NCI-H510A treated with DMSO at 0.1 percent for 48 hours (cell line): Measurements from ENCODE around the gene GDAP1L1.
"Not testable (repeated sequence)": the region's sequence is repeated elsewhere in the genome, so short reads cannot be mapped to it uniquely, and the experiment has no call there.

ENCODE experiments used
- DNase-seq: peaks from one replicate; lab custom pipeline; 2025; lab: John Stamatoyannopoulos, UW

GDAP1L1 gene

DNA sequence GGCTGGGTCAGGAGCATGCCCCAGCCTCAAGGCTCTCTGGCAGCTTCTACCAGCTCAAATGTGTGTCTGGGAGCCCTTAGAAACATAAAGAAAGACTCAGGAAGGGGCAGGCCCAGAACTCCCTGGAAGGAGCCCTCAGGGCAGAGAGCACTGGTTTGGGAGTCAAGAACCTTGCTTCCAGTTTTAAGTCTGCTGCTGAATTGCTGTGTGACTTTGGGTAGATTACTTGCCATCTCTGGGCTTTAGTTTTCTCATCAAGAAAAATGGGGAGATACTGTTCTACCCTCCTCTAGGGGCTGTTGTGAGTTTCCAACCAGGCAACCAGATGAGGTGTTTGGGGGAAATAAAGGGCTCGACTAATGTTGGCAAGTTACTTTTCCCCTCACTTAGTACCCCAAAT is 8.8 kb downstream of the GDAP1L1 start:
- no peak for DNase-seq

DNA sequence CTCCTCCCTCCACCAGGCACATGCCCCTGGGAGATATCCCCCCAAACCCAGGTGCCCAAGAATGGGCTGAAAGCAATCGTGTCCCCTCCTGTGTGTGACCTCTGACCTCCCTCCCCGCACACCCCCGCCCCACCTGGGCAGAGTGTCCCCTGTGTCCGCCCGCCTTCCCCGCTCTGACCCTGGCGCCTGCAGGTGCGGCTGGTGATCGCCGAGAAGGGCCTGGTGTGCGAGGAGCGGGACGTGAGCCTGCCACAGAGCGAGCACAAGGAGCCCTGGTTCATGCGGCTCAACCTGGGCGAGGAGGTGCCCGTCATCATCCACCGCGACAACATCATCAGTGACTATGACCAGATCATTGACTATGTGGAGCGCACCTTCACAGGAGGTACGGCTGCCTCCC is 9.9 kb downstream of the GDAP1L1 start:
- no peak for DNase-seq

- no peak for DNase-seq
These were observed 11.2 kb downstream of the GDAP1L1 start for GRCh38 chr20:44258226-44258890.

- no peak for DNase-seq
These were observed 17.2 kb downstream of the GDAP1L1 start for GRCh38 chr20:44264287-44264686.

- DNase-seq: no peak
These were observed 21.7 kb downstream of the GDAP1L1 start for GRCh38 chr20:44268802-44269201.

DNA sequence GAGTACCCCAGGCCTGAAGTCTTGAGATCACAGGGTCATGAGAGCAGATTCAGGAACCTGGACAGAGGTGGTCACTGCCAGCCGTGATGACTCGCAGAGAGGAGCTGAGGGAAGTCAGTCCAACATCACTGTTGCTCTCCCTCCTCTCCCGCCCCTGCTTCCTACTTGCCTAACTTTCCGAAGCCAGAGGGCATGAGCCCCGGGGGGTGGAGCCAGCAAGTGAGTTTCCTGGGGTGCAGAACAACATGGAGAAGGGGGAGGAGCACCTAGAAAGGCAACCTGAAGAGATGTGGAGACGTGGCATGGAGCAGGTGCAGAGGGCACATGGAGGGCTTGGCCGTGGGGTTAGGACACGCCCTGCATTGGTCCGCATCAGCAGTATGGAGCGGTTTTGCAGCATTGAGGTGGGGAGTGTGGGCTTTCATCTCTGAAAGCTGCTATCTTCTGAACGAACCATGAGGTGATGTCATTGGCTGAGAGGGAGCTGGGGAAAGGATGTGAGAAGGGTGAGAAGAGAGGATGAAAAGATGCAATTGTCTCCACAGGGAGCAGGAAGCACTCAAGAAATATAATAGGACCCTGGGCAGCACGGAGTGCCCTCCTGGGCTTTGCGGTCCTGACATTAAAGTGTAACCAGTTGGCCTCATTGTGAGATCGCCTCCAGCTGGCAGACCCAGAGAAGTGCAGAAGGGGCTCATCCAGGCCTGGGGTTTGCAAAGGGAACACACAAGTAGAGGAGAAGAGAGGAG is 25.0 kb downstream of the GDAP1L1 start:
- DNase-seq: no peak

DNA sequence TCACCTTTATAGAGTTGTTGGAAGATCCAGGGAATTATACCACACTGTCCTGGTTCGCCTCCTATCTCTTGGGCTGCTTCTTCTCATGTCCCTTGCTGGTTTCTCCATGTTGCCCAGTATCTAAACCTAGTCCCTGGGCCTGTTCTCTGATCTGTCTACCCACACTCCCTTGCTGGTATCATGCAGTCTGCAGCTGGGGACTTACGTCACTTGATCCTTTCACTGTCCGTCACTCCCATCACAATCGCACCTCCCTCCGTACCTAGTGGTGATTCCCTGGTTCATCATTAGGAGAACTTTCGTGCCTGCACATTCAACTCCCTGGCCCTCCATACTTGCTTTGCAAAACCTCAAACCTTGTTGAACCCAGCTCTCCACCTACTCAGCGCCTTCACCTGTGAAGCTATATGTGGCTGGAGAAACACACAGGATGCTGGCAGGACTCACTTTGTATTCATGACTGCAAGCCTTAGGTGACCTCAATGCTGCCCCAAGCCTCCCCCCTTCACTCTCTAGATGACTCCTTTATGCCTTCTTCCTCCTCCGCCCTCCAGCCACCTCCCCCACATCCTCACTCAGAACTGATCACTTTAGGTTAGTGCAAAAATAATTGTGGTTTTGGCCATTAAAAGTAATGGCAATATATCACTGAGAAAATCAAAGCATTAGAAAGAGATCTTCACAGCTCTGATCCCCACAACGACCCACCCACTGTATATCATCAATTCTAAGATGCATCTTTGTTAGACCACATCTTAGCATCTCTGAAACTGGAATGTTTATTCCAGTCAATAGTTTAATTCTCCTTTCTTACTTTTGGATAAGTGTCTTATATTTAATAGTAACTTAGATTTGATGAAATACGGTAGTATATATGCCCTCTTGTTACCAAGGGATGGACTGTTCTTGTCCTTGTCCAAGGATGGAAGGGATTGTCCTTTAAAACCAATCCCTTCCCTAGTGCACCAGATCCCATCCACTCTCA is 26.4 kb downstream of the GDAP1L1 start:
- DNase-seq: no peak

DNA sequence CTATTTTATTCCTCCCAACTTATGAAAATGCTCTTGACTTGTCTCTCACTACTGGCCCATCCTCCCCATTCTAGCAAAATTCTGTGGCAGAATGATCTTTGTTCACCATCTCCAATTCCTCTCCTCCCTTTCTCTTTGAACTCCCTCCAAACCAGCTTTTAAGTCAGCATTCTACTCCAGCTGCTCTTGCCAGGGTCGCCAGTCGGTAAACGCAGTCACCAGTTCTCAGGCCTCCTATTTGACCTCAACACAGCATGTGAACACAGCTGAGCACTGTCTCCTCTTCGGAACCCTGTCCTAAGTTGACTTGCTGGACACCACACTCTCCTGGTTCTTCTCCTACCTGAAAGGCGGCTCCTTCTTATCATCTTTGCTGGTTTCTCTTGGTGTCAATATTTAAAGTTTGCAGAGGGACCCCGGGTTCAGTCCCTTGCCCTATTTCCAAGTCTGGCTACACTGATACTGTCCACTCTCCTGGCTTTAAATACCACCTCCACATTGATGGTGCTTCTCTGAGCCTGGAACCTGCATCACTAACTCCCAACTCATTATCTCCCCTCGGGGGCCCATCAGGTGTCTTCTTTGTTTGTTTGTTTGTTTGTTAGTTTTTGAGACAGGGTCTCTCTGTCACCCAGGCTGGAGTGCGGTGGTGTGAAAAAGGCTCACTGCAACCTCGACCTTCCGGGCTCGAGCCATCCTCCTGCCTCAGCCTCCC is 27.4 kb downstream of the GDAP1L1 start:
- no peak for DNase-seq

GRCh38 chr20:44279228-44279627 is 32.1 kb downstream of the GDAP1L1 start:
- DNase-seq: no peak

DNA sequence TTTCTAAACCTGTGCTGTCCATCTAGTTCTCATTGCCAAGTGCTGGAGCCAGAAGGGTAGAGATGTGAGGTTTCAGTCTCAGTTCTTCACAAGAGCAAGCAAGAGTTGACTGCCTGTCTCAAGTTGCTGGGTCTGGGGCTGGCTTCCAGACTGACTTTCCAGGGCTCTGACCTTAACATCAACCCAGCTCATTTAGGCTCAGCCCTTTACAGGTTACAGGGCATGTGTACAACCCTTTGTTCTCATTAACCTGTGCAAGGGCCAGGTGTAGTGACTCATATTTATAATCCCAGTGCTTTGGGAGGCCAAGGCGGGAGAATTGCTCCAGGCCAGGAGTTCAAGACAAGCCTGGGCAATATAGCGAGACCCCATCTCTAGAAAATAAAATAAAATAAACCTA is 33.3 kb downstream of the GDAP1L1 start:
- DNase-seq: no peak

DNA sequence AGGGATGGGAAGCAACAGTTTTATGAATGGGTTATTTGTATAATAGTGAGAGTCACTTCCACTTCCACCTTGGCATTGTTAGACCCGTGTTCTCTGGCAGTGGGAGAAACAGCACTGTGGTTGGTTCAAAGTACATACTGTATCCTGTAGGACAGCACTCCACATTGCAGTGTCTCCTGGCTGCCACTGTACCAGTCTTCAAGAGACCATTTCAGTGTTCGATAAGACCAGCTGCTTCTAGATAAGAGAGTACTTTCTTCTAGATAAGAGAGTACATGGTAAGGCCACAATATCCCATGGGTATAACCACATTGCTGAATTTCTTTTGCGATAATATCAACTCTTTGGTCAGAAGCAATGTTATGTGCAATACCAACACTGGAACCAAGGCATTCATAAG is 35.1 kb downstream of the GDAP1L1 start:
- no peak for DNase-seq

DNA sequence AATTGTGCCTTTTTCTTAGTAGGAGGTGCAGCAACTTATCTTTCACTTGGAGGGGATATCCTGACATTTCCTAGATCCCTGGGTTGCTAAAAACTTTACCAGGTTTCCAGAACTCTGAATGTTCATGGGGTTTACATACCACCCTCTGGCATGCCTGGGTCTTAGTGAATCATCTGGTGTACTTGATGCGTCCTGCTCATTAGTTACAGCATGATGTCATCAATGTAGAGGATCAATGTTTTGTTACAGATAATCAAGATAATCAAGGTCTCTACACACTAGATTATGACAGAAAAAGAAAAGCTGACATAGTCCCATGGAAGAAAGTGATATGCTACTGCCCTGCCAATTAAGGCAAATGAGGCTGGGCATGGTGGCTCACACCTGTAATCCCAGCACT is 36.9 kb downstream of the GDAP1L1 start:
- DNase-seq: no peak

GRCh38 chr20:44287272-44288097 is 40.4 kb downstream of the GDAP1L1 start:
- DNase-seq: no peak

DNA sequence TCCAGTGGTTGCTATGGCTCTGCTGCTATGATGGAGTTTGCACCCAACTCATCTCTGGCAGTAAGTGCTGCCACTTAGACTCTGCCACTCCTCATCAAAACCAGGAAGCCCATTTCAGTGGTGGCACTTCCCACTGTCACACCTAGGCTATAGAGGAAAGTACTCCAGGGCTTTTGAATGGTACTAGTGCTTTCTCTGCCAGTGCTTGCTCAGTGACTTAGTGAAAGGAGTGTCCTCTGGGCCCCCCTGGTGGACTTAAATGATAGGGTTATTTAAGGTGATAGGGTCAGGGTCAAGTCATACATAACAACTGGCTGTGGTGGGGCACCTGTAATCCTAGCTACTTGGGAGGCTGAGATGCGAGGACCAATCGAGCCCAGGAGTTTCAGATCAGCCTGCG is 41.1 kb downstream of the GDAP1L1 start:
- no peak for DNase-seq

DNA sequence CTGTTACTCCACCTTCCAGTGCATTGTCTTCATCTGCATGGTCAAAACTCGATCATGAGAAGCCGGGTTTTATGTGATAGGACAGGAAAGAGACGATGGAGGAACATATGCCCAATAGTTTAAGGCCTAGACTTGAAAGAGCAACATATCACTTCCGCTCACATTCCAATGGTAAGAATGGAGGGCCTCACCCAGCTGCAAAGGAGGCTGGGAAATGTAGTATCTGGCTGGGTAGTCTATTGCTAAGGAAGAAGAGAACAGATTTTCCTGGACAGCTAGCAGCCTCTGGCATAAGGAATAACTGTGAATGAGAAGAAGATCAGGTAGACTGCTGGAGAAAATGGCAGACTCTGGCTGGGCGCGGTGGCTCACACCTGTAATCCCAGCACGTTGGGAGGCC is 44.6 kb downstream of the GDAP1L1 start:
- no peak for DNase-seq

- DNase-seq: peak; percentile 86
These were observed 48.9 kb downstream of the GDAP1L1 start for GRCh38 chr20:44296011-44296410.

- DNase-seq: no peak
These were observed 50.6 kb downstream of the GDAP1L1 start for GRCh38 chr20:44297721-44298120.

DNA sequence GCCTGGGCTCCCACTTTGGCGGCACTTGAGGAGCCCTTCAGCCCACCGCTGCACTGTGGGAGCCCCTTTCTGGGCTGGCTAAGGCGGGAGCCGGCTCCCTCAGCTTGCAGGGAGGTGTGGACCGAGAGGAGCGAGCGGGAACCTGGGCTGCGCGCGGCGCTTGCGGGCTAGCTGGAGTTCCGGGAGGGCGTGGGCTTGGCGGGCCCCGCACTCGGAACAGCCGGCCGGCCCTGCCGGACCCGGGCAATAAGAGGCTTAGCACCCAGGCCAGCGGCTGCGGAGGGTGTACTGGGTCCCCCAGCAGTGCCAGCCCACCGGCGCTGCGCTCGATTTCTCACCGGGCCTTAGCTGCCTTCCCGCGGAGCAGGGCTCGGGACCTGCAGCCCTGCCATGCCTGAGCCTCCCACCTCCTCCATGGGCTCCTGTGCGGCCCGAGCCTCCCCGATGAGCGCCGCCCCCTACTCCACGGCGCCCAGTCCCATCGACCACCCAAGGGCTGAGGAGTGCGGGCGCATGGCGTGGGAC is 52.0 kb downstream of the GDAP1L1 start:
- DNase-seq: not testable (repeated sequence)

- DNase-seq: no peak
These were observed 54.2 kb downstream of the GDAP1L1 start for GRCh38 chr20:44301285-44301684.

- DNase-seq: peak; percentile 80
These were observed 55.0 kb downstream of the GDAP1L1 start for GRCh38 chr20:44302026-44302669.
